Uterus (tissue), 4 donors: ENCODE results near the gene NAA15. TPM values are rescaled to one million over a fixed set of nuclear protein-coding genes. Genes with fewer than 3 reads are reported as not detected.

Experiments
- DNase-seq, 2 donors: peaks; one replicate each; pipeline ENCODE4 v3.0.0-alpha.2; 2019 to 2020
- H3K27ac ChIP-seq, 2 donors: fragments of 200-600 bp; sonication (generic); 1 replicate in 1 of 2; 2 replicates in 1 of 2; pipeline ENCODE4 v1.5.1; 2016 to 2018
- H3K27me3 ChIP-seq, 2 donors: fragments of 200-600 bp; sonication (generic); one replicate each; pipeline ENCODE4 v1.5.1; 2018 to 2019; ENCODE audit warnings: control low read depth in 1 of 2
- H3K36me3 ChIP-seq, 2 donors: fragments of 200-600 bp; sonication (generic); one replicate each; pipeline ENCODE4 v1.5.1; 2019; ENCODE audit warnings: control low read depth in 1 of 2
- H3K4me1 ChIP-seq, 2 donors: fragments of 200-600 bp; sonication (generic); one replicate each; pipeline ENCODE4 v1.5.1; 2018 to 2019; ENCODE audit warnings: control low read depth in 1 of 2
- H3K4me3 ChIP-seq, 2 donors: fragments of 200-600 bp; sonication (generic); 1 replicate in 1 of 2; 2 replicates in 1 of 2; pipeline ENCODE4 v1.5.1; 2018 to 2019; ENCODE audit warnings: mild to moderate bottlenecking in 1 of 2
- H3K9me3 ChIP-seq, 2 donors: fragments of 200-600 bp; sonication (generic); one replicate each; pipeline ENCODE4 v1.5.1; 2019; ENCODE audit warnings: control low read depth in 1 of 2
- CTCF ChIP-seq, 4 experiments: fragments of 200-600 bp in 2 of 4; fragments of 450-650 bp in 2 of 4; sonication (generic) in 2 of 4; IDR thresholded peaks; one replicate each; pipeline ENCODE4 v1.5.1; 2016 to 2019; ENCODE audit warnings: antibody characterized with exemption in 4 of 4, mild to moderate bottlenecking in 2 of 4, moderate library complexity in 1 of 4
- POLR2A ChIP-seq, 2 donors: fragments of 450-650 bp; IDR thresholded peaks; one replicate each; pipeline ENCODE4 v1.6.1; 2016; ENCODE audit warnings: antibody characterized with exemption in 2 of 2, mild to moderate bottlenecking in 1 of 2, moderate library complexity in 1 of 2
- intact Hi-C: fragments of 100-400 bp; cut with DNase I; formaldehyde crosslinking; loops from one replicate; pipeline ENCODE4 v1.15.1; 2023; ENCODE audit warnings: low total_unique reads
- total RNA-seq, 4 donors: library from RNA; depleted of rRNA in 3 of 4; stranded (reverse); fragments of >200 nt in 3 of 4; gene quantifications; one replicate each; pipeline versions ENCODE4 v1.1.0 to v1.2.4, GENCODE V29; 2014 to 2023
- donor health status: DM: yes; HTN: yes; CAD: no.

Gene NAA15
- total RNA-seq, 4 donors from 2014 or later = 47.1 to 75.1 (median 54.1) TPM

- H3K4me3 ChIP-seq = no peak overlapping the region
Observed at GRCh38 chr4:139416073-139416673, 114.9 kb downstream of the NAA15 start.

GRCh38 chr4:139419388-139419914 lies 118.1 kb downstream of the NAA15 start:
- Histone ChIP-seq H3K36me3 (no peaks in the 10 kb centered on the region), H3K27ac (peak overlapping the region; percentile 4 to 48), H3K4me3 (no peak overlapping the region), H3K9me3 (peaks cover 0 to 13% of the 10 kb centered on the region in 2 donors), H3K27me3 (no peaks in the 10 kb centered on the region), H3K4me1 (no peaks in the 10 kb centered on the region)
- peak; percentile 19 to 74 for DNase-seq
- no peak for TF ChIP-seq POLR2A (IDR thresholded peaks at IDR 0.05)
- no peak for TF ChIP-seq CTCF (IDR thresholded peaks at IDR 0.05)
- intact Hi-C loops = no loop called here

More at GRCh38 chr4:139416073-139416673, 114.9 kb downstream of the NAA15 start:
- Histone ChIP-seq H3K4me1 (no peaks in the 10 kb centered on the region), H3K27ac (no peak overlapping the region), H3K9me3 (peaks cover 0 to 4% of the 10 kb centered on the region in 2 donors), H3K27me3 (no peaks in the 10 kb centered on the region), H3K36me3 (no peaks in the 10 kb centered on the region)
- TF ChIP-seq POLR2A (IDR thresholded peaks at IDR 0.05) (no peak), CTCF (IDR thresholded peaks at IDR 0.05) (peak; percentile 49 to 56 (median 50))
- no peak for DNase-seq
- intact Hi-C loops = no loop called here

- TF ChIP-seq POLR2A (IDR thresholded peaks at IDR 0.05) (no peak), CTCF (IDR thresholded peaks at IDR 0.05) (no peak)
- no peak for DNase-seq
Observed at GRCh38 chr4:139420652-139421051, 119.3 kb downstream of the NAA15 start.

GRCh38 chr4:139436122-139436521 lies 134.8 kb downstream of the NAA15 start:
- DNase-seq = no peak
- TF ChIP-seq POLR2A (IDR thresholded peaks at IDR 0.05) (no peak), CTCF (IDR thresholded peaks at IDR 0.05) (no peak)
- intact Hi-C loops = no loop called here
- Histone ChIP-seq H3K27ac (no peak overlapping the region), H3K4me1 (no peaks in the 10 kb centered on the region), H3K27me3 (no peaks in the 10 kb centered on the region), H3K4me3 (no peak overlapping the region), H3K36me3 (no peaks in the 10 kb centered on the region), H3K9me3 (peaks cover 0 to 11% of the 10 kb centered on the region in 2 donors)

More at GRCh38 chr4:139420652-139421051, 119.3 kb downstream of the NAA15 start:
- Histone ChIP-seq H3K4me1 (no peaks in the 10 kb centered on the region), H3K27ac (peak overlapping the region in 1 of 2 donors; percentile 48), H3K4me3 (no peak overlapping the region), H3K27me3 (no peaks in the 10 kb centered on the region), H3K9me3 (peaks cover 0 to 9% of the 10 kb centered on the region in 2 donors), H3K36me3 (no peaks in the 10 kb centered on the region)
- intact Hi-C loops = no loop called here

- TF ChIP-seq CTCF (IDR thresholded peaks at IDR 0.05) = no peak
- no peak for TF ChIP-seq POLR2A (IDR thresholded peaks at IDR 0.05)
- intact Hi-C loops = no loop called here
- no peak for DNase-seq
- no peak overlapping the region for H3K4me3 ChIP-seq
- peaks cover 0 to 7% of the 10 kb centered on the region in 2 donors for H3K9me3 ChIP-seq
- H3K27ac ChIP-seq = no peak overlapping the region
- no peaks in the 10 kb centered on the region for H3K36me3 ChIP-seq
- no peaks in the 10 kb centered on the region for H3K27me3 ChIP-seq
- no peaks in the 10 kb centered on the region for H3K4me1 ChIP-seq
Observed at GRCh38 chr4:139438141-139438540, 136.8 kb downstream of the NAA15 start.
